GM18511 (cell line): ENCODE data around the gene LRRK1.
A peak's percentile ranks its signal among the peaks of the same experiment; 100 is the strongest.
"Not testable (repeated sequence)": the region's sequence is repeated elsewhere in the genome, so short reads cannot be mapped to it uniquely, and the experiment has no call there.

Source experiments
- ATAC-seq: cut with Tn5 transposase; IDR thresholded peaks from one replicate; pipeline ENCODE4 v1.9.1; 2021; ENCODE audit warnings: mild to moderate bottlenecking, moderate library complexity; ENCODE audit not compliant: unreplicated experiment

LRRK1 gene

DNA sequence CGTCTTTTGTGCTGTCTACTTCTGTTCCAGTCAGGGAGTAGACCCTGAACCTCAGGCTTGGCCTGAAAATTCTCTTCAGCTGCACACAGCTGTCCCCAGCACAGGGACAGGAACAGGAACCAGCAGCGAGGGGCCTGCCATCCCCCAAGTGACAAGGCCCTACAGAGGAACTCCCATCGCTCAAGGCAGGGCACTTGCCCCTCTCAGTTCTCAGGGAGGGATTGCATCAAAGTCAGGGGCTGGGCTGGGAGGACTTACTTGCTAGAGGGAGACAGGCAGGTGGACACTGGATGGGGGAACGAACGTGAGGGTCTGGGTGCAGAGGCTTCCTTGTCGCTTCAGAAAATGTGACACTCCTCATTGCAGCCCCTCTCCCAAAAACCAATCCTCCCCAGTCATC is 169.1 kb downstream of the LRRK1 start:
- ATAC-seq: peak; percentile 7

GRCh38 chr15:101088788-101089578 is 169.8 kb downstream of the LRRK1 start:
- peak; percentile 92 for ATAC-seq

- ATAC-seq: no peak
These were observed 170.6 kb downstream of the LRRK1 start for GRCh38 chr15:101089579-101090427.

GRCh38 chr15:101090428-101090790 is 171.3 kb downstream of the LRRK1 start:
- ATAC-seq: no peak

DNA sequence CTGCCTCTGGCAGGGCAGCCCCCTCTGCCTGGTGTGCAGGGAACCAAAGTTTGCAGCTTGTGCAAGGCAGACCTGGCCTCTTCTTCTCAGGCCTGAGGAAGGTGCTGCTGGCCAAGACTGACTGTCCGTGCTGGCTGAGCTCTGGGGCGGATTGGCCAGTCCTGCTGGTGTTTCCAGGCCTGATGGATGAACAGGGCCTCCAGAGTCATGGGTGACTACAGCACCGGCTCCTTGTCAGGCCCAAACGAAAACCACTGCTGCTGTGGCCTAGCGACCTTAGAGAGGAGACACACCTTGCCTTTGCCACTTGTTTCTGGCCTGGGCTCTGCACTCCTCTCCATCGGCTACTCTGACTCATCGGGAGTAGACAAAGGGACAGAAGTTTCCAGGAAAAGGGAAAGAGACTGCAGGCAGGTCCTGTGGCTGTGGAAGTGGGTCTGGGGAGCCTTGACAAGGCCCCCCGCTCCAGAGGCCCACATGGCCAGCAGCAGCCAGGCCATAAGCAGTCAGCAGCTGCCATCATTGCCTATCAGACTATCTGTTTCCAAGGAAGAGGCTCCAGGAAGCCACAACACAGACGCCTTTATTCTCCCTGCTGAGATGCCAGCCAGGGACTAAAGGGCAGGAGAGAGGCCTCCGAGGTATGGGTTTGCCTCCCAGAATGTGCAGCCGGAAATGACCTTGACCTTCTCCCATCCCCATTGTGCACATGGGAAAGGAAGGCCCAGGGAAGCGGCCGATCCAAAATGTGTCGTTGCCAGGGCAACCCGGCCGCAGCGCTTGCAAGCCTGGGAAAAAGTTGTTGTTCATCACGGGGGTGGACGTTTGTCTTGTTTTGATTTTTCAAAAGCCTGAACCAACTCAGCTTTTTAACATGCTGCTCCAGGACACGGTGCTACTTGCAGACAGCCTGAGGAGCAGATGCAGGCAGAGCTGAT is 172.2 kb downstream of the LRRK1 start:
- no peak for ATAC-seq

- ATAC-seq: no peak
These were observed 173.2 kb downstream of the LRRK1 start for GRCh38 chr15:101092156-101092866.

- no peak for ATAC-seq
These were observed 173.7 kb downstream of the LRRK1 start for GRCh38 chr15:101092867-101093202.

GRCh38 chr15:101093958-101094357 is 174.8 kb downstream of the LRRK1 start:
- ATAC-seq: no peak

DNA sequence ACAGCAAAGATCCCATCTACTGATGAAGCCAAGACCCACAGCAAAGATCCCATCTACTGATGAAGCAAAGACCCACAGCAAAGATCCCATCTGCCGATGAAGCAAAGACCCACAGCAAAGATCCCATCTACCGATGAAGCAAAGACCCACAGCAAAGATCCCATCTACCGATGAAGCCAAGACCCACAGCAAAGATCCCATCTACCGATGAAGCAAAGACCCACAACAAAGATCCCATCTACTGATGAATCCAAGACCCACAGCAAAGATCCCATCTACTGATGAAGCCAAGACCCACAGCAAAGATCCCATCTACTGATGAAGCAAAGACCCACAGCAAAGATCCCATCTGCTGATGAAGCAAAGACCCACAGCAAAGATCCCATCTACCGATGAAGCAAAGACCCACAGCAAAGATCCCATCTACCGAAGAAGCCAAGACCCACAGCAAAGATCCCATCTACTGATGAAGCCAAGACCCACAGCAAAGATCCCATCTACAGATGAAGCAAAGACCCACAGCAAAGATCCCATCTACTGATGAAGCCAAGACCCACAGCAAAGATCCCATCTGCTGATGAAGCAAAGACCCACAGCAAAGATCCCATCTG is 176.7 kb downstream of the LRRK1 start:
- ATAC-seq: not testable (repeated sequence)

DNA sequence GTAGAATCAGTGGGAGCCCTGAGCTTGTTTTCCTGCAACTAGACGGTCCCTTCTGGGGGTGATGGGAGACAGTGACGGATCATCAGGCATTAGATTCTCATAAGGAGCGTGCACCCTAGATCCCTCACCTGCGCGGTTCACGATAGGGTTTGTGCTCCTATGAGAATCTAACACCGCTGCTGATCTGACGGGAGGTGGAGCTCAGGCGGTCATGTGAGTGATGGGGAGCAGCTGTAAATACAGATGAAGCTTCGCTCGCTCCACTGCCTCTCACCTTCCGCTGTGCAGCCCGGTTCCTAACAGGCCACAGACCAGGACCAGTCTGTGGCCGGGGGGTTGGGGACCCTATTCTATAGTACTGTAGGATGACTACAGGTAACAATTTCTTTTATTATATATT is 178.0 kb downstream of the LRRK1 start:
- ATAC-seq: no peak

GRCh38 chr15:101099183-101099582 is 180.0 kb downstream of the LRRK1 start:
- no peak for ATAC-seq

- no peak for ATAC-seq
These were observed 181.0 kb downstream of the LRRK1 start for GRCh38 chr15:101100118-101100517.

DNA sequence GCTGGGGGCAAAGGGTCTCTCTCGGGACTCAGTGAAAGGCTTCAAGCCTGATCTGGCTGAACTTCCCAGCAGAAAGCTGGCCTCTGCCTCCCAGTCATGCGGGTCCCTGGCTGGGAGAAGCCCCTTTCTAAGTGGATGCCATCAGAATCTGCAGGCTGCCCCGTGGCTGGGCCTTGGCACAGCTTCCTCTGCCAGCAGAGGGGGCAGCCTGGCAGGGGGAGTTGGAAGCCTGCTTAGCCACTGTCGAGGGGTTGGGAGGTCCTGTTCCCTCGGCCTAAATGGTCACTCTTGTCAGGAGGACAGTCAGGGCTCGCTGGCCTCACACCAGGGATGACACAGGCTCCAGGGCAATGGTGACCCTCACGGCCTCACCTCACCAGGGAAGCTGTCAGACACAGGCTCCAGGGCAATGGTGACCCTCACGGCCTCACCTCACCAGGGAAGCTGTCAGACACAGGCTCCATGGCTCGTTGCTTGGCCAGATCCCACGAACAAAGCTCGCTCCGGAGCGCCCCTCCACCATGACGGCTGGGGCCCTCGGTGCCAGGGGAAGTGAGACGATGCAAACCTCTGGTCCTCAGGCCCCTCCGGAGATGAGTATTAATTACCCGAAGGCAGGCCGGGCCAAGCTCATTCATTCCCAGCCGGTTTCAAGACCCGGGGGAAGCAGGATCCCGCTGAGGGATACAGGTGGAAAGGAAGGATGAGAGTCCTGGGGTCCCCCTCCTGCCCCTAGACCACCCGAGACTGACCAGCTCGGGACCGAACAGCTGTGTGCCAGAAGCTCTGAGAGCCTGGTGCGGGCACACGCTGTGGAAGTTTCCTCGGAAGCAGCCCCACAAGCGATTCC is 181.7 kb downstream of the LRRK1 start:
- no peak for ATAC-seq

- no peak for ATAC-seq
These were observed 182.5 kb downstream of the LRRK1 start for GRCh38 chr15:101101676-101102075.

GRCh38 chr15:101102746-101103145 is 183.6 kb downstream of the LRRK1 start:
- no peak for ATAC-seq

DNA sequence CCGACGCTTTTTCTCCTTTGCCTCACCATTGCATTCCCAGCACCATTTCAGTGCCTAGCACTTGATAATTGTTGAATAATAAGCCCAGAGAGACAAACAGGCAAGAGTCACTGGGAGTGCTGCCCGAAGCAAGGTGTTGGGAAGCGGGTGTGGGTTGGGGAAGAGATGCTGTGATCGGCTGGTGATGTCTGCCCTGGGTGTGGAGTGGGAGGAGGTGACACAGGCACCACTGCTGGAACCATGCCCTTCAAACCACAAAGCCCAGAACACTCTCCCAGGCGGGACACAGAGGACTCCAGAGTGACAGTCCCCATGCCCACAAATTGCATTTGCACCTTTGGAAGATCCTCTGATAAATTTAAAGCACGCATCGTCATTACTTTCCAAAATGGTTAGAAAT is 184.4 kb downstream of the LRRK1 start:
- ATAC-seq: no peak

GRCh38 chr15:101104141-101104540 is 185.0 kb downstream of the LRRK1 start:
- ATAC-seq: no peak

- no peak for ATAC-seq
These were observed 186.1 kb downstream of the LRRK1 start for GRCh38 chr15:101105059-101105891.
